ENCODE data around the gene FURIN. TPM values are rescaled to one million over a fixed set of nuclear protein-coding genes. Genes with fewer than 3 reads are reported as not detected.

FURIN gene
- total RNA-seq, 2 donors from 2014 or later = 381 to 721 TPM

DNA sequence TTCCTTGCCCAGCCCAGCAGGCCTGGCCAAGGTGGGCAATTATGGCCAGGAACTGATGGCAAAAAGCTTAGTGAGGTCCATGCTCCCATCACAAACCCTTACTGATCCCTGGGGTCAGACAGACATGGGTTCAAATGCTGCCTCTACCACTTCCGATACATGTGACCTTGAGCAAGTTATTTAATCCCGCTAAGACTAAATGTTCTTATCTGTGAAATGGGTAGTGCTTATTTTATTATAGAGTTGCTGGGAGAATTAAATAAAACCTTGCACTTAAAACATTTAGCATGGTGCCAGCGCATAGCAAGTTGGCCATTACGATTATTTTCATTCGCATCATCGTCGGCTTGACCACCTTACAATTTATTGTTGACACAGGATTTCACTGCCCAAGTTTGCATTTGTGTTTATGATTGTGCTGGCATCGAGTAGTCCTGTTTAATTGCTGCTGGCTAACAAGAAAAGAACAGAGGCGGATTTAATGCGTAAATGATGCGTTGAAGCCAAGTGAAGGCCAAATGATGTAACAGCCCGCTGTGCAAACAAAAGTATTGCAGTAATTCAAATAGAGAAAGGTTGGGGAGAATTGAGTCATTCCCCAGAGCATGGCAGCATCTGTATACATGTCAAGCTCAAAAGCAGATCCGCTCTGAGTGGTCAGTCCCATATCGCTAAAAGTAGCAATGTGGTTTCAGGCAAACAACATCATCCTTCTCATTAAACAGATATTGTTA is 7.3 kb upstream of the FURIN start:
- H3K27ac Mint-ChIP-seq = peak overlapping the region in 1 of 2 donors; percentile 27
- DNase-seq (ENCODE audit: low spot score in 2 of 2) (no peak), ATAC-seq (peak in 1 of 2 donors; percentile 20)
- peaks cover 0 to 17% of the 10 kb centered on the region in 2 donors for H3K36me3 Mint-ChIP-seq
- H3K9me3 Mint-ChIP-seq = peaks cover 0 to 5% of the 10 kb centered on the region in 2 donors

DNA sequence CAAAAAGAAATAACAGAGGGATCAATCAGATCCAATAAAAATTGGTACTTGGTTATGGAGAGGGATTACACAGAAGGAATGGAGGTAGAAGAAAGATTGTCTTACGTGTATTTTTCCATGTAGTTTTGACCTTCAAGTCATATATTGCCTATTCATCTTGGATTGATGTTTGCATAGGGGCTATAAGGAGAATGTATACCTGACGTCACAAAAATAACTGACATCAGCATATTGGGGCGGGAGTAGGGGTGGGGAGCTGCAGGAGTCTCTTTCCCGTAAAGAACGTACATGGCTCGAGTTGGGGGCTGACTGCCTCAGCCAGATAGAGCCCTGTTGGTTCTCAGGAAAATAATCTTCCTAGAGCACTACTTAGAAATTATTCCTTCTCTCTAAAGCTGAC is 5.9 kb upstream of the FURIN start:
- Mint-ChIP-seq H3K27ac (peak overlapping the region; percentile 17 to 89), H3K9me3 (peaks cover 0 to 5% of the 10 kb centered on the region in 2 donors), H3K36me3 (peaks cover 0 to 17% of the 10 kb centered on the region in 2 donors)
- DNase-seq (ENCODE audit: low spot score in 2 of 2) (no peak), ATAC-seq (no peak)

DNA sequence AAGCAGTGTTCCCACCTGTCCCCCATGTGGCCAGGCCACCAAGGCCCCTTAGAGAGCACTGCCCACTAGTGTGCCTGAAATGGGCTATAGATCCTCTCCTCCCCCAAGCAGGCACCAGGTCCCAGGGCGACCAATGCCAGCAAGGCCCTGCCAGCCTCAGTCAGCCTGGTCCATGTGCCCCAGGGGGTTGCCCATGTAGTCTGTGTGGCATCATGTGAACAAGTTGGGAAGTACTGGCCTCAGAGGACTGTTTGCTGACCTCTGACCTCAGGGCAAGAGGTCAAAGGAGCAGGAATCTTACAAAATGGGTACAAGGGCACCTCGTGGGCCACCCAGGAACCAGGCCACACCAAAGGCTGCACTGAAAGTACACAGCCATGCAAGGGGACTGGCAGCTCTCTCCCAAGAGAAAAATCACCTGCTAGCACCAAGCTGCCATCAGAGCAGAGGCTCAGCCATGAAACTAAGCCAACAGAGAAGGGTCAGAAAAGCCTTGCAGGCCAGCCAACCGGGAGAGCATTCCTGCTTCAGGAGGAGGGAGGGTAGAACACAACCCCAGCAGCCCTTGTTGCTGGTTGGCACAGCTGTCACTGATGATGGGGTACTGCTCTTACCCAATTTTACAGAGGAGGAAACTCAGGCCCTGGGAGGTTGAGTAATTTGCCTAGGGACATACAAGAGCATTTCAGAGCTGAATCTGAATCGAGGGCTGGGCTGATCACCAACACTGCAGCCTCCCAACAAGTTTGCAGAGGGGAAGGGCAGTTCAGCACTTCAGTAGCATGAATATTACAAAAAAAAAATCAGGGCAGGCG is 5.2 kb upstream of the FURIN start:
- Mint-ChIP-seq H3K27ac (peak overlapping the region; percentile 89 to 92), H3K9me3 (no peaks in the 10 kb centered on the region), H3K36me3 (peaks cover 4 to 17% of the 10 kb centered on the region in 2 donors)
- DNase-seq (ENCODE audit: low spot score in 2 of 2) (no peak), ATAC-seq (peak in 1 of 2 donors; percentile 22)

DNA sequence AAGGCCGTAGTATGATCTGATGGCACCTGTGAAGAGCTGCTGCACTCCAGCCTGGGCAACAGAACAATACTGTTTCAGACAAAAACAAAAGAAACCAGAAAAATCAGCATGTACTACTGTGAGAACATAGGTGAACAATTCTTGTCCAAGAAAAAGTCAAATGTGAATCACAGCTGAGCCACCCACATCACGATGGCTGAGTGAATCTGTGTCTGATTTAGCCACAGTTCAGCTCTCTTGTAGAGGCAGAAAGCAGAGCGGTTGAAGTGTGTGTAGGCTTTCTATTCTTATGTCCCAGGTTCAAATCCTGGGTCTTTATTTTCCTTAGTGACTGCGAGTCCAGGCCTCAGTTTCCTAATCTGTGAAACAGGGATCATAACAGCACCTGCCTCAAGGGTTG is 4.4 kb upstream of the FURIN start:
- Mint-ChIP-seq H3K36me3 (peaks cover 12 to 24% of the 10 kb centered on the region in 2 donors), H3K9me3 (no peaks in the 10 kb centered on the region), H3K27ac (peak overlapping the region; percentile 89 to 92)
- ATAC-seq (peak; percentile 78 to 82), DNase-seq (ENCODE audit: low spot score in 2 of 2) (no peak)

DNA sequence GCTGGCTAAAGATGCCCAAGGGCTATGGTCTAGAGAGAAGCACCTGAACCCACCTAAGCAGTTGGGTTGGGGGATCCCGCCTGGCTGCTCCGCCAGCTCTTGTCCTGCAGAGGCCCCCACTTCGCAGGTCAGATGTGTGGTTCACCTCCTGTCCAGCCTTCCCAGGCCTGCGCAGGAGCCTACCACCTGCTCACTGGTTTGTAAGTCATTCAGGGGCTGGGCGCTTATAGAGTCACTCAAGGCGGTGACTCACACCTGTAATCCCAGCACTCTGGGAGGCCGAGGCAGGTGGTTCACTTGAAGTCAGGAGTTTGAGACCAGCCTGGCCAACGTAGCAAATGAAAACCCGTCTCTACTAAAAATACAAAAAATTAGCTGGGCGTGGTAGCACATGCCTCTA is 3.9 kb upstream of the FURIN start:
- Mint-ChIP-seq H3K27ac (peak overlapping the region in 1 of 2 donors; percentile 89), H3K36me3 (peaks cover 16 to 29% of the 10 kb centered on the region in 2 donors), H3K9me3 (no peaks in the 10 kb centered on the region)
- ATAC-seq (peak; percentile 30 to 36), DNase-seq (ENCODE audit: low spot score in 2 of 2) (no peak)

DNA sequence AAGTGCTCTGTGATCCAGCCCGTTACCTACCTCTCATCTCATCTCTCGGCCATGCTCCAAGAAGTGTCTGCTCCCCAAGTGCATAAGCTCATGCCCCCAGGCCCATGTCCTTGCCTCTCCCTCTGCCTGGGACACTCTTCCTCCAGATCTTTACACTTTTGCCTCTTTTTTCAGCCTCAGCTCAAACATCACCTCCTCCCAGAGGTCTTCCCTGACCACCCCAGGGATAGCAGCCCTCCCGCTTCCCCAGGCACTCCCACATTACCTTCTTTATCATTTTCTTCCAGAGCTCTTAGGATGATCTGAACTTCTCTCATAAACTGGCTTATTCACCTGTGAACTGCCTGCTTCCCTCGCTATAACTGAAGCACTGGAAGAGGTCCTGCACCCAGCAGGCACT is 2.7 kb upstream of the FURIN start:
- DNase-seq (ENCODE audit: low spot score in 2 of 2) (no peak), ATAC-seq (no peak)
- H3K9me3 Mint-ChIP-seq = no peaks in the 10 kb centered on the region
- H3K36me3 Mint-ChIP-seq = peaks cover 28 to 36% of the 10 kb centered on the region in 2 donors
- H3K27ac Mint-ChIP-seq = peak overlapping the region in 1 of 2 donors; percentile 47

DNA sequence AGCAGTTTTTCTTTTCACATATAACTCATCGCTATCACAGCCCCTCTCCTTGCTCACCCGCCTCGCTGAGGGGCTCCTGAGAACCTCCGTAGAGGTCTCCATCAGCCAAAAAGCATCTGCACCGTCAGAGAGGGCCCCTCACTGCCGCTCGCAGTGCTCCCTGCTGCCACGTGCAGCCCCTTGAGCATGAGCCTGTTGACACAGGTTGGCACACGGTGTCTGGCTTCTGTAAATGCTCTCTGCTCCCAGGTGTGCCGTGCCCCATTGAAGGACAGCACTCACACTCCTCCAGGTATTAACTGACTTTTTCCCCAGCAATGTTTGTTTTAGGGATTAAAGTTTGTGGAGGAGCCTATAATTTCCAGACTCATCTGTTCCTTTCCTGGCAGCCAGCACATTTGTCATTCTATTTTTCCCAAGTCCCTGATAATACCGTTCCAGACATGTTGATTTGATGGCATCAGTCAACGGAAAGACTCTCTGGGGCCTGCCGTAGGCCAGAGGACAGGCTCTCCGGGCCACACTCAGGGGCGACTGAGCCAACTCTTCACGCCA is 2.1 kb upstream of the FURIN start:
- DNase-seq (ENCODE audit: low spot score in 2 of 2) (no peak), ATAC-seq (no peak)
- Mint-ChIP-seq H3K27ac (no peak overlapping the region), H3K36me3 (peaks cover 31 to 40% of the 10 kb centered on the region in 2 donors), H3K9me3 (no peaks in the 10 kb centered on the region)

DNA sequence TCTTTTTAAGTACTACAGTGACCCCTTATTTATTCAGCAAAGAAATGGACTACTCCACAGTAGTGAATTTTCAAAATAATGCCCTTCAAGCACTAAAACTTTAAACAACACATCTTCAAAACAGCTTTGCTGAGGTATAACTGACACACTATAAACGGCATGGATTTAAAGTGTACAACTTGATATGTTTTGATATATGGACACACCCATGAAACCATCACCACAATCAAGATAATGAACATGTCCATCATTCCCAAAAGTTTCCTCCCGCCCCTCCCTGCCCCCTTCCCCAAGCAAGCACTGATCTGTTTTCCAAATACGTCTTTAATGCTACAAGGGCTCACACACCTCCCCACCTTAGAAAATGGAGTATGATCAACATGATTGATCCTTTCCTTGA is 1.6 kb upstream of the FURIN start:
- no peaks in the 10 kb centered on the region for H3K9me3 Mint-ChIP-seq
- H3K27ac Mint-ChIP-seq = no peak overlapping the region
- peaks cover 31 to 40% of the 10 kb centered on the region in 2 donors for H3K36me3 Mint-ChIP-seq
- DNase-seq (ENCODE audit: low spot score in 2 of 2) = no peak
- no peak for ATAC-seq

DNA sequence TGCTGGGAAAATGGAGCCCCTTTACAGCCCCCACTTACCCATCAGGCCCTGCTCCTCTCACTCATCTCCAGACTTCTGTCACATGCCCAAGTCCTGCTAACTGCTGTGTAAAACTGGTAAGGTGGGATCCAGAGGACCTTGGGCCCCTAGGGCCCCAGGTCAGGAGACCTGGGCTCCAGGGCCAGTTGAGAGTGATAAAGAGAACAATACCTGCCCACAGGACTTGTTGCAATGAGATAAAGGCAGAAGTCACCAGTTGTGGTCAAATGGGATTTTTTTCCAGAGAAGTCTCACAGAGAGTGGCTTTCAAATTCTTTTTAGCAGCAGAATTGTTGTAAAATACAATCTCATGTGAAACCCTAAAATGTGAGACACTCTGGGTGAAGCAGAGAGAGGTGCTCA is 753 bp downstream of the FURIN start:
- Mint-ChIP-seq H3K9me3 (no peaks in the 10 kb centered on the region), H3K27ac (peak overlapping the region; percentile 99 to 100), H3K36me3 (peaks cover 52 to 61% of the 10 kb centered on the region in 2 donors)
- DNase-seq (ENCODE audit: low spot score in 2 of 2) = no peak
- peak in 1 of 2 donors; percentile 17 for ATAC-seq

DNA sequence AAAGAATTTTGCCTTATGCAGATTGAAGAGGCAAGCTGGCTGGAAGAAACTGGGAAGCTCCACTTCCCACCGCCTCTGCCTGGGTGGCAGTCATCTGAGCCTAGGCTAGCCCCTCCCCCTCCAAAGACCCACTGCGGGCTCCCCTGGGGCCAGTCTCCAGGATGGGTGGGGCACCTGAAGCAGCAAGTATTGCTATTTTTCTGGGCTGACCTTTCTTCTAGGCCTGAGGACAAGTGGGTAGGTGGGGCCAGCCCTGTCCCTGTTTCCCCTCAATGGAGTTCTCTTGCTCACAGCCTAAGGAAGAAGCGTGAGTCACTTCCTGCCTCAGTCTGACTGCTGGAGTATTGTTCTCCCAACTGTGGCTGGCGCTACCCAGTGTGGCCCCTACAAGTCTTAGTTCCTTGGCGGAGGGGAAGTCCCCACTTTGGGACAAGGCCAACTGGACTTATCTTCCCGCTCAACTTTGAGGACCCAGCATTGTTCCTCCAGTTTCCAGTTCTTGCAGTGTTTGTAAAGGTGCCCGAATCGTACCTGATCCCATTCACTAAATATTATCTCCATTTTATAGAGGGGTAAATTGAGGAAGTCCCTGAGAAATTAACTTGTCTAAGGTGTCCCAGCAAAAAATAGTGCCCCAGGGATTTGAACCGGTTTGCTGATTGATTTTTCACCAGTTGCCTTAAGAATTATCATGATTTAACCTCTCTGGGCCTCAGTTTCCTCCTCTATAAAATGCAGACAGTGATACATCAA is 1.4 kb downstream of the FURIN start:
- peak; percentile 57 to 90 for DNase-seq (ENCODE audit: low spot score in 2 of 2)
- H3K36me3 Mint-ChIP-seq = peaks cover 56 to 62% of the 10 kb centered on the region in 2 donors
- peak; percentile 58 to 81 for ATAC-seq
- H3K27ac Mint-ChIP-seq = peak overlapping the region; percentile 99 to 100
- no peaks in the 10 kb centered on the region for H3K9me3 Mint-ChIP-seq

DNA sequence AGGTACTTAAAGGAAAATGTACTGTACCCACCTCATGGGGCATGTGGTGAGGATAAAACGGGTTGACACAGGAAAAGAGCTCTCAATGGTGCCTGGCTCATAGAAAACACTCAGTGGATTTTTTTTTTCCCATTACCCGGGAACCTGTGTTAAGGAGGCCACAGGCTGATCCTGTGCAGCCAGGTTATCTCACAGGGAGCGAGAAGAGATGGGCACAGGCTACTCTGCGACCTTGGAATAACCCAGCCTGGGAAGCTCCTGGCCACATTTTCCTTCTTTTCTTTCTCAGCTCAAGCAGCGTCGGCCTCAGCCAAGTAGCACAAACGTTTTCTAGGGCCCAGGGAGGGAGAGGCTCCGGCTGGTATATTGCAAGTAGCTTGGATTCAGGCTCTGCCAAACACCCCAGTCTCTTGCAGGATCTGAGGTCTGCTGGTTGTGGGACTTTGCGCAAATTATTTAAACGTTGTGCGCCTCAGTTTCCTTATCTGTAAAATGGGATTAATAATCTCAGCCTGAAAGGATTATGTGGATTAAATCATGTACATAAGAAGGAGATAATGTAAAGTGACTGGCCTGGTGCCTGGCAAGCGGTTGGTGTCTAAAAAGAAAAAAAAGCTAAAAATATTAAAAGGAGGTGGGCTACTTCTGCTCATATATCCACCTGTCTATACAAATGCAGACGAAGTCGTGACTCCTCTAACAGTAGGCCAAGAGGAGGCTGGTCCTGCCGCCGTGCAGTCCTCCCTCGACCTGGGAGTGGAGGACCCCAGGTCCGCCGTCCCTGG is 2.2 kb downstream of the FURIN start:
- Mint-ChIP-seq H3K9me3 (no peaks in the 10 kb centered on the region), H3K36me3 (peaks cover 56 to 66% of the 10 kb centered on the region in 2 donors), H3K27ac (peak overlapping the region; percentile 99 to 100)
- ATAC-seq = no peak
- DNase-seq (ENCODE audit: low spot score in 2 of 2) = no peak

DNA sequence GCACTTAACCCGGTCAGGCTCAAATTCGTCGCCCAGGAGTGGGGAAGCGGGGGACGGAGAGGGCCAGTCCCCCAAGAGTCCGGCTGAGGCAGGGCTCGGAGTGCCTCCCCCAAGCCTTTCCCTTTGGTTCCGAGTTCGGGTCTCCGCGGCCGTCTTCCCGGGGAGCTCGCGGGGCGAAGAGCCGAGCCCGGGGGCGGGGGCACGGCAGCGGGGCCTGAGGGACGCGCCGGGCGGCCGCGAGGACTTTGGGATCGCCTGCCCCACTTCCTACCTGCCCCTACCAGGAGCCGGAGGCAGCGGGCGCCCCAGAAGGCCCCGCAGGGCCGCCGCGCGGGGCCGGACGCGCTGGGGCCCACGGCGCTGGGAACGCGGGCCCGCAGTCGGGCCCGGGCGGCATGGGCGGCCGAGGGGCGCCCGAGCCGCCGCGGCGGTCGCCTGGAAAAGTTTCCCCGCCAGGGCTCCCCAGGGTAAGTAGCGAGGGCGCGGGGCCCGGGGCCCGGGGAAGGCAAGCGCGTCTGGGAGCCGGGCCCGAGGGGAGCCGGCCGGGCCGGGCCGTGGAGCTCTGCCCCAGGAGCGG is 2.8 kb downstream of the FURIN start:
- peaks cover 56 to 62% of the 10 kb centered on the region in 2 donors for H3K36me3 Mint-ChIP-seq
- ATAC-seq = no peak
- H3K27ac Mint-ChIP-seq = peak overlapping the region; percentile 99 to 100
- DNase-seq (ENCODE audit: low spot score in 2 of 2) = no peak
- no peaks in the 10 kb centered on the region for H3K9me3 Mint-ChIP-seq

DNA sequence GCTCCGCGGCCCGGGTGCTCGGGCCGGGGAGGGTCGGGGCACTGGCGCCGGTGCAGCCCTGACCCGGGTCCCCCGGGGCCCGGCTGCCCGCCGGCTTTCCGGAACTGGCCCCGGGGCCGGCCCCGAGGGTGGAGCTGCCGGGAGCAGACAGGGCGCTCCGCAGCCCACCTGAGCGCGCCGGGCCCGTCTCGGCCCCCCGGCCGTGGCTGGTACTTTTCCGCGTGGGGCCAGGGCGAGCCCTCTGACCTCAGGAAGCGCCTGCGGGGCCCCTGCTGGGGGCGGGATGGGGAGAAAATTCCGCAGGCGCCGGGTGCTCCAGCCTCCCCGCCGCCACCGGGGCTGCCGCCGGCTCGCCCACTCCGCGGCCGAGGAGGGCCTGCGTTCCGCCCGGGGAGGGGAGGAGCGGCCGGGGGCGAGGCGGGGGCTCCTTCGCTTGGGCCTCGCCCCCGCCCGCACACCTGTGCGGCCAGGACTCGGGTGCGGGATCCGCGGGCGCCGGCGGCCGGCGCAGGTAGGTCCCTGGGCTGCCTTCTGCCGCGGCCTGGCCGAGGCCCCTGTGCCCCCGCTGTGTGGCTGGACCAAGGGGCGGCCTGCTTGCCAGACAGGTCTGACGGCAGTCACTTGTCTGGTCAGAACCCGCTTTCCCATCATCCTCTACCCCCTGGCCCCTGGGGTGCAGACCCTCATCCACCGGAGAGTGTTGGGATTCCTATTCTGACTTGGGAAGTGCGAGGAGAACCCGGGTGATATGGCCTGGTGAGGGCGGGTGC is 3.5 kb downstream of the FURIN start:
- peak overlapping the region; percentile 98 to 99 for H3K27ac Mint-ChIP-seq
- ATAC-seq = peak in 1 of 2 donors; percentile 1
- H3K9me3 Mint-ChIP-seq = no peaks in the 10 kb centered on the region
- peaks cover 62 to 69% of the 10 kb centered on the region in 2 donors for H3K36me3 Mint-ChIP-seq
- no peak for DNase-seq (ENCODE audit: low spot score in 2 of 2)

DNA sequence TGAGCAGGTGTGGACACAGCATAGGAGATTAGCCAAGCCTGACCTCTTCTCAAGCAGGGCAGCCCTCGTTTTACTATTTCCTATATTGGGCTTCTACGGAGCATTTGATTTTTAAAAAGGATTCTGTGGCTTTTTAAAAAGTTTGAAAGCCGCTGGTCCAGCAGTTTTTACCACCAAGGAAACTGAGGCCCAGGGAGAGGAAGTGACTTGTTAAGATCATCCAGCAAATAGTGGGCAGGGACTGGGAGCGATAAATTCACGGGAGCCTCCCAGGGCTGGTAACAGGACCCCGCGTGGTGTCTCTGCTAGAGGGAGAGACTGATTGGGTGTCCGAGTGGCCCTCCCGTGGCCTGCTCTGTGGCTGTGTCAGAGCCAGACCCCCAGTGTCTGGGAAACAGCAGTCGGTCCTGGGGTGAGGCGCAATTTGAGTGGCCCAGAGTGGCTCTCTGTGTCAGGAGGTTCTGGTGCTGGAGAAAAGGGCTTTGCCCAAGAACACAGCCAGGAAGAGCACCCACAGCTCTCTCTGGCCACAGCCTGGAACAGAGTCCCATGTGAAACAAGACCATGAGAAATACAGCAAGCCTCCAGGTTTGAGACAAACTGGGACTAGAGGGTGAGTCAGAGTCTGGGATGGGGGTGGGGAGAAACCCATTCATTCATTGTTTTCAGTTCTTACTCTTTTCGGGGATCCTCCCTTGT is 4.2 kb downstream of the FURIN start:
- Mint-ChIP-seq H3K9me3 (no peaks in the 10 kb centered on the region), H3K36me3 (peaks cover 69 to 76% of the 10 kb centered on the region in 2 donors), H3K27ac (peak overlapping the region; percentile 98 to 99)
- peak; percentile 64 to 81 for DNase-seq (ENCODE audit: low spot score in 2 of 2)
- ATAC-seq = peak; percentile 70 to 79
